Muscle layer of colon (tissue), 2 donors: ENCODE measurements around the gene BTBD17.

ENCODE experiments used
- H3K27ac ChIP-seq: one replicate; pipeline ENCODE4 v1.7.0; 2013; ENCODE audit warnings: low read depth, mild to moderate bottlenecking, low read length, moderate library complexity
- H3K27me3 ChIP-seq, 2 donors: one replicate each; pipeline ENCODE4 v1.7.0; 2013; ENCODE audit warnings: low read length in 2 of 2, mild to moderate bottlenecking in 2 of 2; ENCODE audit not compliant: insufficient read depth in 2 of 2, control insufficient read depth in 1 of 2
- H3K36me3 ChIP-seq: one replicate; pipeline ENCODE4 v1.7.0; 2013; ENCODE audit warnings: mild to moderate bottlenecking, low read length; ENCODE audit not compliant: insufficient read depth
- H3K4me1 ChIP-seq: one replicate; pipeline ENCODE4 v1.7.0; 2013; ENCODE audit warnings: mild to moderate bottlenecking, low read length; ENCODE audit not compliant: insufficient read depth
- H3K4me3 ChIP-seq, 2 donors: one replicate each; pipeline ENCODE4 v1.7.0; 2013; ENCODE audit warnings: low read length in 2 of 2, low read depth in 1 of 2, mild to moderate bottlenecking in 1 of 2, moderate library complexity in 1 of 2
- H3K9ac ChIP-seq: one replicate; pipeline ENCODE4 v1.7.0; 2013; ENCODE audit warnings: low read length
- H3K9me3 ChIP-seq: one replicate; pipeline ENCODE4 v1.7.0; 2013; ENCODE audit warnings: mild to moderate bottlenecking, low read length
- donor health status: abdominal sarcoma.
- donor health status: Adenocarcinoma of cecum.

BTBD17 gene

GRCh38 chr17:74394977-74395376 is 33.3 kb upstream of the BTBD17 start:
- Histone ChIP-seq H3K36me3 (no peaks in the 10 kb centered on the region), H3K9ac (no peak overlapping the region), H3K27me3 (no peaks in the 10 kb centered on the region), H3K4me3 (no peak overlapping the region), H3K9me3 (no peaks in the 10 kb centered on the region), H3K4me1 (no peaks in the 10 kb centered on the region), H3K27ac (no peak overlapping the region)

GRCh38 chr17:74394275-74394950 is 32.7 kb upstream of the BTBD17 start:
- H3K27me3 ChIP-seq = no peaks in the 10 kb centered on the region
- H3K4me3 ChIP-seq = no peak overlapping the region
- H3K4me1 ChIP-seq = no peaks in the 10 kb centered on the region
- H3K36me3 ChIP-seq = no peaks in the 10 kb centered on the region
- no peak overlapping the region for H3K27ac ChIP-seq
- H3K9me3 ChIP-seq = no peaks in the 10 kb centered on the region
- H3K9ac ChIP-seq = no peak overlapping the region

- Histone ChIP-seq H3K27me3 (no peaks in the 10 kb centered on the region), H3K9ac (no peak overlapping the region), H3K27ac (no peak overlapping the region), H3K4me1 (no peaks in the 10 kb centered on the region), H3K4me3 (no peak overlapping the region), H3K36me3 (no peaks in the 10 kb centered on the region), H3K9me3 (no peaks in the 10 kb centered on the region)
Observed at GRCh38 chr17:74393346-74393942, 31.8 kb upstream of the BTBD17 start.

GRCh38 chr17:74392848-74393247 is 31.2 kb upstream of the BTBD17 start:
- no peak overlapping the region for H3K27ac ChIP-seq
- no peak overlapping the region for H3K4me3 ChIP-seq
- no peak overlapping the region for H3K9ac ChIP-seq
- no peaks in the 10 kb centered on the region for H3K27me3 ChIP-seq
- no peaks in the 10 kb centered on the region for H3K4me1 ChIP-seq
- H3K9me3 ChIP-seq = no peaks in the 10 kb centered on the region
- H3K36me3 ChIP-seq = no peaks in the 10 kb centered on the region

- no peak overlapping the region for H3K4me3 ChIP-seq
- no peak overlapping the region for H3K27ac ChIP-seq
- no peaks in the 10 kb centered on the region for H3K27me3 ChIP-seq
- H3K9me3 ChIP-seq = no peaks in the 10 kb centered on the region
- no peak overlapping the region for H3K9ac ChIP-seq
- H3K4me1 ChIP-seq = no peaks in the 10 kb centered on the region
- no peaks in the 10 kb centered on the region for H3K36me3 ChIP-seq
Observed at GRCh38 chr17:74391771-74392170, 30.1 kb upstream of the BTBD17 start.

GRCh38 chr17:74390680-74391653 is 29.3 kb upstream of the BTBD17 start:
- no peaks in the 10 kb centered on the region for H3K36me3 ChIP-seq
- no peak overlapping the region for H3K9ac ChIP-seq
- no peaks in the 10 kb centered on the region for H3K27me3 ChIP-seq
- no peaks in the 10 kb centered on the region for H3K4me1 ChIP-seq
- no peak overlapping the region for H3K27ac ChIP-seq
- H3K4me3 ChIP-seq = no peak overlapping the region
- H3K9me3 ChIP-seq = no peaks in the 10 kb centered on the region

GRCh38 chr17:74389937-74390679 is 28.4 kb upstream of the BTBD17 start:
- H3K27ac ChIP-seq = no peak overlapping the region
- no peaks in the 10 kb centered on the region for H3K4me1 ChIP-seq
- H3K4me3 ChIP-seq = no peak overlapping the region
- no peaks in the 10 kb centered on the region for H3K36me3 ChIP-seq
- no peak overlapping the region for H3K9ac ChIP-seq
- no peaks in the 10 kb centered on the region for H3K27me3 ChIP-seq
- H3K9me3 ChIP-seq = no peaks in the 10 kb centered on the region

DNA sequence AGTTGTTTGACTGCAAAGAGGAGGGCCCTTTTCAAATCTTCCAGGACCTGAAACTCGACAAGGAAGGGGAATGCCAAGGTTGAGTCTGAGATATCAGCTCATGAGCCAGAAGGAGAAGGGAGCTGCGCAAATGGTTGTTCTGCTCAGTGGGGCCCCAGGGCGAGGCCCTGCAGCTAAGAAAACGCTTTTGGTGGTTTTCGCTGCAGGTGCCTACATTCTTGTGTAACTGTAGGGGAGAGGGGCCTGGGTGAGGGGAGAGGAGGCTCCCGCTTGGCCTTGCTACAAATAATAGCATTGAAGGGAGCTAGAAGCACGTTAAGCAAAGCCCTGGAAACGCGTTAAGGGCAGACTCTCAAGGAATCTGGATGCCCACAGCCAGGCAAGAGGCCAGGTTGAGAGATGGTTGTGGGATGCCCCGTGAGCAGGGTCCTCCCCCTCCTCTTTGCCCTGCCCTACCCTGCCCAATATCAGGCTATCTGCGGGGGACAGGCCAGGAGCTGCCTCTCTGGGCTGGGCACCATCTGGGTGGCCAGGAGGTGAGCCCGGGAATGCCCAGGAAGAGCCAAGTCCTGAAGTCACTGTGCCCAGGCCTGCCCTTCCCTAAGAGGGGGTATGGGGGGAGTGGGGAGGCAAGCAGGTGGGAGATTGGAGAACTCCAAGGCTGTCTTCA is 27.6 kb upstream of the BTBD17 start:
- Histone ChIP-seq H3K4me1 (no peaks in the 10 kb centered on the region), H3K4me3 (no peak overlapping the region), H3K36me3 (no peaks in the 10 kb centered on the region), H3K9me3 (no peaks in the 10 kb centered on the region), H3K27me3 (no peaks in the 10 kb centered on the region), H3K9ac (no peak overlapping the region), H3K27ac (no peak overlapping the region)

DNA sequence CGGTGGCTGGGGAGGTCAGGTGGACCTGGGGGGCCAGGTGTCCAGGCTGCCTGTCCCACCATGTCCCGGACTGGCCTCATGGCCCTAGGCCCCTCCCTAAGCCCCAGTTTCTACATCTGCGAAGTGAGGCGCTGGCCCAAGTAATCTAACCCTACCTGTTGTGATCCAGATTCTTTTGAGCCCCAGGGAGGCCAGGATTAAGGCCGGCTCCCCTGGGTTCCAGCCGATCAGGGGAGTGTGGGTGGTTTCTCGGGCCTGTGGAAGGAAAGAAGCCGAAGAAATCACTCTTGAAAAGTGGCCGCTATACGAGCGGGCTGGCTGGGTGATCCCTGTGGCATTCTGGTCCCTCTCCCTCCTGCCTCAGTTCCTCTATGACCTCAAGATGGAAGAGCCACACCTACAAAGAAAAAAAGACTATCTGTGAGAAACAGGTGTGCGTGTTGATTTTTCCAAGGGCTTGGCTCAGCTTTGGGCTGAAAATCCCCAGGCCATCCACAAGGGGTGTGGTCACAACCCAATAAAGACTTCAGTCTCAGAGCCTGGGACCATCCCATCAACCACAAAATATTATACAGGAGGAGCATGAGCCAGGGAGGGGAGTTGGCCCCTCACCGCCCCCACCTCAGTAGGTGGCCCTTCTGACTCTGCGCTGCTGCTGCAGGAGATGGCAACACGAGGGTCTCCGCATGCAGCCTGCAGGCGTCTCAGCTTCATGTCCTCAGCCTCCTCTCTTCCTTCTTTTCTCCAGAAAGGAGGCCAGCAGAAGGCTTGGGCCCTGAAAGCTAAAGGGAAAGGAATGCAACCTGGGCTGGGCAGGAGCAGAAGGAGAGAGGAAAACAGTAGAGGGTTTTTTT is 25.9 kb upstream of the BTBD17 start:
- H3K9ac ChIP-seq = no peak overlapping the region

DNA sequence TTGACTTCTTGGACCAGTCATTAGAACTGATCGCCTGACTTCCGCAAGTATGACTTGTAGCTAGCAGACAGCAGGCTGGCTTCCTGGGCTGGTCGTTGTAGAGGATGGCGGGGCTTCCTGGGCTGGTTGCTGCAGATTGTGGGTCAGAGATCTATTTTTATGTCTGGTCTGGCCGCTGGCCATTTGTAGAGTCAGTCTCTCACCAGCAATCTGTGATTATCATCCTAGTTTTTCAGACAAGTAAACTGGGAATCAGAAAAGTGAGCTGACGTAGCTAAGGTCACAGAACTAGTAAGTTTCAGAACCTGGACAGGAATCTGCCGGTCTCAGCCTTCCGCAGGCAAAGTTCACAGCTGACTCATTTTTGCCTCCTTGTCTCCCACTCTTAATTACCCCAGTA is 24.7 kb upstream of the BTBD17 start:
- no peak overlapping the region for H3K9ac ChIP-seq
- H3K27me3 ChIP-seq = no peaks in the 10 kb centered on the region
- H3K27ac ChIP-seq = no peak overlapping the region
- H3K4me1 ChIP-seq = no peaks in the 10 kb centered on the region
- H3K36me3 ChIP-seq = no peaks in the 10 kb centered on the region
- H3K4me3 ChIP-seq = no peak overlapping the region
- H3K9me3 ChIP-seq = no peaks in the 10 kb centered on the region

More for the DNA sequence above, 25.9 kb upstream of the BTBD17 start:
- no peaks in the 10 kb centered on the region for H3K27me3 ChIP-seq
- no peak overlapping the region for H3K27ac ChIP-seq
- H3K9me3 ChIP-seq = no peaks in the 10 kb centered on the region
- H3K36me3 ChIP-seq = no peaks in the 10 kb centered on the region
- no peak overlapping the region for H3K4me3 ChIP-seq
- H3K4me1 ChIP-seq = no peaks in the 10 kb centered on the region
